GM18505 (cell line): ENCODE results near the gene LYSET.
"Not testable (repeated sequence)": the region's sequence is repeated elsewhere in the genome, so short reads cannot be mapped to it uniquely, and the experiment has no call there.

Experiments used
- ATAC-seq: cut with Tn5 transposase; IDR thresholded peaks from one replicate; pipeline ENCODE4 v1.9.1; 2021; ENCODE audit not compliant: unreplicated experiment
- POLR2A ChIP-seq: IDR thresholded peaks from 4 replicates; pipeline ENCODE4 v1.6.1; 2011; ENCODE audit warnings: borderline replicate concordance; ENCODE audit not compliant: insufficient read depth, insufficient read length; ENCODE audit errors: extremely low read depth

Gene LYSET

DNA sequence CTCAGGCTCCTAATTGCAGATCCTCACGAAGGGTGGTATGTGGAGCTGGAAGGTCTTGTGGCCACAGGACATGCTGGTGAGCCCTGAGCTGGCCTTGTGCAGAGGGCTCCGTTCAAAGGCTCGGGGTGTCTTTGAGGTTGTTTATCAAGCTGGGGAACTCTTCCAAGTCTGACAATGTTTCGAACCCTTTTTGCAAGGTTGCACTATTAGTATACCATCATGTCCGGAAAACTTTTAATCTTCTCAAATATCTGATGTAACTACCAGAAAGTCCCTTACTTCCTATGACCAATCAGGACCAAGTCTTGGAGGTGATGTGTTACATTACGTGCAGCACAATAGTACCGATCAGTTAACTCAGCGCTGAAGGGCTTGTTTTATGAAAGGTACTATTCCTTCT lies 43.4 kb downstream of the LYSET start:
- no peak for ATAC-seq
- TF ChIP-seq POLR2A: no peak

- ATAC-seq: no peak
- TF ChIP-seq POLR2A: no peak
These were observed 45.4 kb downstream of the LYSET start for GRCh38 chr14:93230539-93230938.

GRCh38 chr14:93231129-93231979 lies 46.2 kb downstream of the LYSET start:
- no peak for TF ChIP-seq POLR2A

GRCh38 chr14:93232159-93232558 lies 47.0 kb downstream of the LYSET start:
- ATAC-seq: no peak
- TF ChIP-seq POLR2A: no peak

More at GRCh38 chr14:93231129-93231979, 46.2 kb downstream of the LYSET start:
- no peak for ATAC-seq

DNA sequence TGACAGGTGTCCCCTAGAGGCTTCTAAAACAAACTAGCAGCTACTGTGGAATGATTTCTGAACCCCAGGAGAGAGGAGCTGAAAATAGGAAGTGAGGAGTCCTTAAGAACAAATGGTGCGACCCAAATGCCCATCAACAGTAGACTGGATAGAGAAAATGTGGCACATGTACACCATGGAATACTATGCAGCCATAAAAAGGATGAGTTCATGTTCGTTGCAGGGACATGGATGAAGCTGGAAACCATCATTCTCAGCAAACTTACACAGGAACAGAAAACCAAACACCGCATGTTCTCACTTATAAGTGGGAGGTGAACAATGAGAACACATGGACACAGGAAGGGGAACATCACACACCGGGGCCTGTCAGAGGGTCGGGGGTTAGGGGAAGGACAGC lies 48.0 kb downstream of the LYSET start:
- not testable (repeated sequence) for ATAC-seq

DNA sequence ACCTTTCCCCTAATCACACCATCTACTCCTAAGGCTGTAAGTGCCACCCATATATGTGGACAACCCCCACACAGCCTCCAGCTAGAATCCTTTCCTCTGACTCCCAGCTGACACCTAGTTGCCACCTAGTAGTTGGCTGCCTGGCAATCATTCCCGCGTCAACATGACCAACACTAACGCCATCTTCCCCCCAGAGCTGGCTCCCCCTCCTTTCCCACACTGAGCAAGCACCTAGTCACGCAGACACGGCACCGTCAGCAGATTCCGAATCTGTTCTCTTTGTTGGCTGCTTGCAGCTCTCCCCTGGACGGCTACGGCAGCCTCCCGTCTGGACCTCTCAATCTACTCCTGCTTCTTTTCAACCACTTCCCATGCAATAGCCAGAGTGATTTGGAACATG lies 49.7 kb downstream of the LYSET start:
- ATAC-seq: no peak
- TF ChIP-seq POLR2A: no peak
